ENCODE data around the gene DNAJC7. TPM values are rescaled to one million over a fixed set of nuclear protein-coding genes. Genes with fewer than 3 reads are reported as not detected.

The DNAJC7 gene
- total and polyA plus RNA-seq, 9 of the 15 experiments (the other 6 are each of a cell fraction or from before 2014, with no cell fraction given): 85.8 to 262 (median 157) TPM

DNA sequence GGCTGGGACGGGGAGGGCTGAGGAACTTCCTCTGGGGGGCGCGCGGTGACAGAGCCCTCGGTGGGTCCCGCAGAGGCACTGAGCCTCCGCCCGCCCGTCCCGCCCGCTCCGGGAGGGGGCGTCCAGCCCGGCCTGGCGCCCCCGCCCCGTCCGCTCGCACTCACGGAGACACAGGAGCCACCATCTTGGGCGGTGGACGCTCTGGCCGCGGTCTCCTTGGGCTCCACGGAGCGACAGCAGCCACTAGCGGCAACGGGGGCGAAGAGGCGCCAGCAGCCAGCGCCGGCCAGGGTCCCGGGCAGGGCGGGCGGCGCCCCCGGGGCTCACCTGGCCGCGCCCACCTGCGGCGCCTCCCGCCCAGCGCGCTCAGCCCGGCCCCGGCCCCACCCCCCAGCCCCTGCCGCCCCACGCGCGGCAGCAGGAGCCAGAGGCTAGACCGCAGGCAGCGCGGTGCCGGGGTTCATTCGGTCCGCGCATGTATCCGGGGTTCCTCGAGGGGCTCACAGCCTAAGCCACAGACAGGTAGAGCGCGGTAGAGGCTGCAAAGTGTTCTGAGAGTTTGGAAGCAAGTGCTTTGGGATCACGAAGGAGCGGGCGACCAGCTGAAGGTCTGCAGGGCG lies 33.3 kb upstream of the DNAJC7 start, which contains the start of gene C17orf113 (continued):
- TF ChIP-seq ILK (tag; IDR thresholded peaks at IDR 0.05; ENCODE audit: borderline replicate concordance, low read depth): no peak
- TF ChIP-seq SNRNP70 (optimal IDR thresholded peaks at IDR 0.05; ENCODE audit: low read depth, low read length): no peak
- TF ChIP-seq GATA2 (CRISPR knock-in tag; IDR thresholded peaks at IDR 0.05): no peak
- no peak for TF ChIP-seq TBL1XR1 (IDR thresholded peaks at IDR 0.05; ENCODE audit: low read length in 2 of 2)
- no peak for TF ChIP-seq ZNF140 (CRISPR knock-in tag; IDR thresholded peaks at IDR 0.05)
- no peak for TF ChIP-seq TGIF2 (CRISPR knock-in tag; IDR thresholded peaks at IDR 0.05)
- 0 out of 2 replicates have a peak, but pooled peaks have one; percentile 11 for TF ChIP-seq EGR1 (conservative IDR thresholded peaks at IDR 0.05)
- TF ChIP-seq, protein P1, sequence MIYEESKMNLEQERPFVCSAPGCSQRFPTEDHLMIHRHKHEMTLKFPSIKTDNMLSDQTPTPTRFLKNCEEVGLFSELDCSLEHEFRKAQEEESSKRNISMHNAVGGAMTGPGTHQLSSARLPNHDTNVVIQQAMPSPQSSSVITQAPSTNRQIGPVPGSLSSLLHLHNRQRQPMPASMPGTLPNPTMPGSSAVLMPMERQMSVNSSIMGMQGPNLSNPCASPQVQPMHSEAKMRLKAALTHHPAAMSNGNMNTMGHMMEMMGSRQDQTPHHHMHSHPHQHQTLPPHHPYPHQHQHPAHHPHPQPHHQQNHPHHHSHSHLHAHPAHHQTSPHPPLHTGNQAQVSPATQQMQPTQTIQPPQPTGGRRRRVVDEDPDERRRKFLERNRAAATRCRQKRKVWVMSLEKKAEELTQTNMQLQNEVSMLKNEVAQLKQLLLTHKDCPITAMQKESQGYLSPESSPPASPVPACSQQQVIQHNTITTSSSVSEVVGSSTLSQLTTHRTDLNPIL (CRISPR knock-in tag; IDR thresholded peaks at IDR 0.05): no peak
- no peak for TF ChIP-seq ETS2 (tag; IDR thresholded peaks at IDR 0.05; ENCODE audit: borderline replicate concordance, poor library complexity, severe bottlenecking)
- TF ChIP-seq RAD51 (IDR thresholded peaks at IDR 0.05; ENCODE audit: borderline replicate concordance, low read depth): no peak
- no peak for TF ChIP-seq TEAD4 (IDR thresholded peaks at IDR 0.05; ENCODE audit: low read length)
- TF ChIP-seq TEAD4 (CRISPR knock-in tag; IDR thresholded peaks at IDR 0.05; ENCODE audit: borderline replicate concordance): no peak
- TF ChIP-seq NFIX (CRISPR knock-in tag; IDR thresholded peaks at IDR 0.05; ENCODE audit: low read depth): no peak
- no peak for TF ChIP-seq NR1H2 (CRISPR knock-in tag; IDR thresholded peaks at IDR 0.05)
- no peak for TF ChIP-seq SIN3B (IDR thresholded peaks at IDR 0.05; ENCODE audit: low read depth)
- no peak for TF ChIP-seq TRIM25 (IDR thresholded peaks at IDR 0.05; ENCODE audit: borderline replicate concordance)
- no peak for TF ChIP-seq PHF21A (IDR thresholded peaks at IDR 0.05; ENCODE audit: borderline replicate concordance, low read depth)
- 0 out of 2 replicates have a peak, but pooled peaks have one; percentile 13 for TF ChIP-seq MYC (IDR thresholded peaks at IDR 0.05; ENCODE audit: low read depth, low read length)
- TF ChIP-seq MYC (CRISPR knock-in tag; IDR thresholded peaks at IDR 0.05; ENCODE audit: borderline replicate concordance, low read depth): no peak
- peak; percentile 70 for TF ChIP-seq RBFOX2 (IDR thresholded peaks at IDR 0.05; ENCODE audit: low read depth, low read length)
- TF ChIP-seq U2AF1 (optimal IDR thresholded peaks at IDR 0.05; ENCODE audit: low read depth, low read length): no peak
- TF ChIP-seq, protein P2, sequence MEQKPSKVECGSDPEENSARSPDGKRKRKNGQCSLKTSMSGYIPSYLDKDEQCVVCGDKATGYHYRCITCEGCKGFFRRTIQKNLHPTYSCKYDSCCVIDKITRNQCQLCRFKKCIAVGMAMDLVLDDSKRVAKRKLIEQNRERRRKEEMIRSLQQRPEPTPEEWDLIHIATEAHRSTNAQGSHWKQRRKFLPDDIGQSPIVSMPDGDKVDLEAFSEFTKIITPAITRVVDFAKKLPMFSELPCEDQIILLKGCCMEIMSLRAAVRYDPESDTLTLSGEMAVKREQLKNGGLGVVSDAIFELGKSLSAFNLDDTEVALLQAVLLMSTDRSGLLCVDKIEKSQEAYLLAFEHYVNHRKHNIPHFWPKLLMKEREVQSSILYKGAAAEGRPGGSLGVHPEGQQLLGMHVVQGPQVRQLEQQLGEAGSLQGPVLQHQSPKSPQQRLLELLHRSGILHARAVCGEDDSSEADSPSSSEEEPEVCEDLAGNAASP (IDR thresholded peaks at IDR 0.05): no peak
- no peak for TF ChIP-seq ZNF639 (CRISPR knock-in tag; conservative IDR thresholded peaks at IDR 0.05 in 1 of 2, IDR thresholded peaks at IDR 0.05 in 1 of 2)
